Measurements from ENCODE around the gene TTC1.
"Not testable (repeated sequence)": the region's sequence is repeated elsewhere in the genome, so short reads cannot be mapped to it uniquely, and the experiment has no call there.

Gene TTC1

GRCh38 chr5:160040471-160040835, 31.5 kb downstream of the TTC1 start:
- no peak for DNase-seq (ENCODE audit: low read depth, low spot score)

GRCh38 chr5:160042671-160043070, 33.7 kb downstream of the TTC1 start:
- DNase-seq (ENCODE audit: low read depth, low spot score) = no peak

GRCh38 chr5:160044391-160044804, 35.5 kb downstream of the TTC1 start:
- DNase-seq (ENCODE audit: low read depth, low spot score) = no peak

GRCh38 chr5:160044967-160045366, 36.0 kb downstream of the TTC1 start:
- no peak for DNase-seq (ENCODE audit: low read depth, low spot score)

- no peak for DNase-seq (ENCODE audit: low read depth, low spot score)
Observed at GRCh38 chr5:160047423-160047822, 38.5 kb downstream of the TTC1 start.

GRCh38 chr5:160048131-160048530, 39.2 kb downstream of the TTC1 start:
- DNase-seq (ENCODE audit: low read depth, low spot score) = no peak

- no peak for DNase-seq (ENCODE audit: low read depth, low spot score)
Observed at GRCh38 chr5:160049099-160049498, 40.2 kb downstream of the TTC1 start.

GRCh38 chr5:160054047-160054446, 45.1 kb downstream of the TTC1 start:
- DNase-seq (ENCODE audit: low read depth, low spot score) = no peak

GRCh38 chr5:160054831-160055230, 45.9 kb downstream of the TTC1 start:
- DNase-seq (ENCODE audit: low read depth, low spot score) = no peak

- no peak for DNase-seq (ENCODE audit: low read depth, low spot score)
Observed at GRCh38 chr5:160057256-160057655, 48.3 kb downstream of the TTC1 start.

GRCh38 chr5:160060001-160060400, 51.1 kb downstream of the TTC1 start:
- DNase-seq (ENCODE audit: low read depth, low spot score) = no peak

- DNase-seq (ENCODE audit: low read depth, low spot score) = no peak
Observed at GRCh38 chr5:160061770-160062169, 52.8 kb downstream of the TTC1 start.

GRCh38 chr5:160064417-160064810, 55.5 kb downstream of the TTC1 start:
- no peak for DNase-seq (ENCODE audit: low read depth, low spot score)

GRCh38 chr5:160064995-160065614, 56.2 kb downstream of the TTC1 start:
- no peak for DNase-seq (ENCODE audit: low read depth, low spot score)

- not testable (repeated sequence) for DNase-seq (ENCODE audit: low read depth, low spot score)
Observed at GRCh38 chr5:160069120-160069519, 60.2 kb downstream of the TTC1 start.

GRCh38 chr5:160071516-160071915, 62.6 kb downstream of the TTC1 start:
- no peak for DNase-seq (ENCODE audit: low read depth, low spot score)

GRCh38 chr5:160071916-160072315, 63.0 kb downstream of the TTC1 start:
- no peak for DNase-seq (ENCODE audit: low read depth, low spot score)

- DNase-seq (ENCODE audit: low read depth, low spot score) = no peak
Observed at GRCh38 chr5:160075073-160075472, 66.1 kb downstream of the TTC1 start.

GRCh38 chr5:160076997-160077396, 68.1 kb downstream of the TTC1 start:
- DNase-seq (ENCODE audit: low read depth, low spot score) = no peak

GRCh38 chr5:160079753-160080152, 70.8 kb downstream of the TTC1 start:
- no peak for DNase-seq (ENCODE audit: low read depth, low spot score)

GRCh38 chr5:160081495-160081894, 72.6 kb downstream of the TTC1 start:
- no peak for DNase-seq (ENCODE audit: low read depth, low spot score)

GRCh38 chr5:160082614-160083500, 73.9 kb downstream of the TTC1 start:
- no peak for DNase-seq (ENCODE audit: low read depth, low spot score)

- DNase-seq (ENCODE audit: low read depth, low spot score) = no peak
Observed at GRCh38 chr5:160083501-160083900, 74.6 kb downstream of the TTC1 start.
